NCI-H187 treated with DMSO at 0.1 percent for 48 hours (cell line): ENCODE measurements around the gene SLC5A9.
A peak's percentile ranks its signal among the peaks of the same experiment; 100 is the strongest.
"Not testable (repeated sequence)": the region's sequence is repeated elsewhere in the genome, so short reads cannot be mapped to it uniquely, and the experiment has no call there.

ENCODE experiments used
- DNase-seq: peaks from one replicate; lab custom pipeline; 2025; lab: John Stamatoyannopoulos, UW

SLC5A9 gene

DNA sequence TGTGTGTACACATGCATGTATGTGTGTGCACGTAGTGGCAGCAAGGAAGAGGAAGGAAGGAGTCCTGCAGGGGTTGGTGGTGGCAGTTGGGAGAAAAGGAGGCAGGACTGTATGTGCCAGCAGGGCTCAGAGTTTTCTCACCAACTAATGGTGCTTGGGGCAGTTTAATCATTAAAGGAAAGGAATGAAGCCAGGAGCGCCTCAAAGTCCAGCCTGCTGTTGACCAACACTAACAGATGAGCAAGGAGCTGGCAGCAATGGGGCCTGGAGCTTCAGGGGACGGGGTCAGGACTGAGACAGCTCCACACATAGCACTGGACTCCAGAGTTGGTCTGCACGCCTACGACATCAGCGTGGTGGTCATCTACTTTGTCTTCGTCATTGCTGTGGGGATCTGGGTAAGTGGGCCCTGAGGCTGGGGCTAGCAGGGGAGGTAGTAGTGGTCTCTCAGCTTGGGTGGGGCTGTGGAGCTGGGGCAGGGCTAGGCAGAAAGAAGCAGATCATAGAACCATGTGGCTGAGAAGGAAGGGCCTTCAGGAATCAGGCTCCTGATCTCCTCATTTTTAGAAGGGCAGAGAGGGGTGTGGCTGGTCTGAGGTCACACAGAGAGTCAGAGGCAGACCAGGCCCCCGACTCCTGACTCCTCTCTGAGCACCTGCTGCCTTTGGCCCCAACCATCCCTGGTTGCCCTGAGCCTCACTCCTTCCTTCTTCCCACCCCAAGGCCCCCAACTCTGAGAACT lies at the start of gene SLC5A9:
Gene SLC5A9, plus strand, starts transcription at position 216 of the 742 bp plus-strand sequence. Its CDS starts 21 bp downstream, at position 237.
- DNase-seq, result no peak

GRCh38 chr1:48175116-48175515 lies 47.4 kb upstream of the SLC5A9 start:
- no peak for DNase-seq

GRCh38 chr1:48177257-48177656 lies 45.3 kb upstream of the SLC5A9 start:
- no peak for DNase-seq

DNA sequence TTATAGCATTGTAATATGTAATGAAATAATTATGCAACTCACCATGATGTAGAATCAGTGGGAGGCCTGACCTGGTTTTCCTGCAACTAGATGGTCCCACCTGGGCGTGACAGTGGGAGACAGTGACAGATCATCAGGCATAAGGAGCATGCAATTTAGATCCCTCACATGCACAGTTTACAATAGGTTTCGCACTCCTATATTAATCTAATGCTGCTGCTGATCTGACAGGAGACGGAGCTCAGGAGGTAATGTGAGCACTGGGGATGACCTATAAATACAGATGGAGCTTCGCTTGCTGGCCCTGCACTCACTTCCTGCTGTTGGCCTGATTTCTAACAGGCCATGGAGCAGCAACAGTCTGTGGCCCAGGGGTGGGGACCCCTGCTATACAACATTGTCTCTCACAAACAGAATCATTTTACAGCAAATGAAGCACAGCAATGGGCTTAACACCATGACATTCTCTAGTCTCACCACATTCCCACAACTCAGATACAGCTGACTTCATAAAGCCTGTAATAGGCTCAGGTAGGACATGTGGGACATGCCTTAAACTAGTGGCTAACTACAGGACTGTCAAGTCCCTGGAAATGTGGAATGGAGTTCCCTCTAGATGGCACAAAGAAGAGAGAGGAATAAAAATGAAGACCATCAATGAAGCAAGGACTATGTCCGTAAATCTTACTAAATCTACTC lies 40.7 kb upstream of the SLC5A9 start:
- peak; percentile 53 for DNase-seq

DNA sequence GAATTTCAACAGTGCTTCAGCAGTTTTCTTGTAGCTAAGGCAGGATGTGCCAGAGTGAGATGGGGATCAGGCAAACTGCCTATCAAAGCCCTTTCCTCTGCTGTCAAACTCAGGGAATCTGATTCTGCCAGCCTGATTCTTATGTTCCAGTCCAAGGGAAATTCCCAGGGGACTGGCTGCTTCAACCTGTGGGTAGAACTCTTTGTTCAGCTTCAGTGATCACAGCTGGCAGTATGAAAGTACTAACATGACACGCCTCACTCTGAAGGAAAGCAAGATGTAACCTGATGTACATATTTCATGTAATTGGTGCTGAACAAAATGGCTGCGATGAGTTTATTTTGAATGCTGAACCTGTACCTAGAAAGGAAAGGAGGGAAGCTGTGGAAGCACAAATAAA lies 40.1 kb upstream of the SLC5A9 start:
- DNase-seq, result peak; percentile 98

GRCh38 chr1:48186306-48186839 lies 36.1 kb upstream of the SLC5A9 start:
- no peak for DNase-seq

DNA sequence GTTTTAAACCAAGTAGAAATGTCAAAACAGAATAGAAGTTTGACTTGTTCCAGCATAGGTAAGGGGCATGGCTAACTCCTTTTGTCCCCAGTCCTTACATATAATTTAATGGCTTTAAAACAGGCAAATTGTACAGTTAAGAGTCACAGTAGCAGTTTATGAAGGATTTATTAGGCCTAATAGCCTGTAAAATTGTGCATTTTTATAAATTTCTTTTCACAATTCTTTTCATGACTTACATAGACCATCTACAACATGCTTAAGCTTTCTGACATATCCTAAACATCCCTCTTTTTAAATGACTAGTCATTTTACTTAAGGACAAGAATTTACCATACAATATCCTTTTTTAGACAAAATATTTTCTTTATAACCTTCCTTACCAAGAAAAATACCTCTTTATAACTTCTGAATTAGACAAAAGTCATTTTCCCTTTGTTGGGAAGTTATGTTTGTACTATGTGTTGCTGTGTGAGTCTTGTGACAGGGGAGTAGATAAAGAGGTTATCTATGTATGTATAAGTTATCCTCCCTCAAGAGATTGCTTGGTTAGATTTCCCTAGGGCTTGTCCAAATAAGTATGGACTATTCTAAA lies 34.5 kb upstream of the SLC5A9 start:
- DNase-seq, result no peak

- DNase-seq, result no peak
Measured at GRCh38 chr1:48190881-48191280, 31.6 kb upstream of the SLC5A9 start.

DNA sequence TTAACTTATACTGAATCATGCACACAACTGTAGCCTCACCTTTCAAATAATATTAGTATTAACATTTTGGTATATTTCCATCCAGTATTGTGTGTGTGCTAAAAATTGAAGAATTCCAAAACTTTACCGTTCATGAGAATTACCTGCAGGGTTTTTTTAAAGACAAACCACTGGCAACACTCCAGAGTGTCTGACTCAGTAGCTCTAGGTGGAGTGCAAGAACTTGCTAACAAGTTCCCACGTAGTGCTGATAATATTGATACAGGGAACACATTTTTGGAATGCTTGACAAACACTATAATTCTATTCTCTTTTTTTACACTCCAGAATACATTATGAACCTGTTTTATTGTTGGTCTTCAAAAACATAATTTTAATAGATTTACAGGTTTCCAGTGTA lies 27.7 kb upstream of the SLC5A9 start:
- DNase-seq, result no peak

DNA sequence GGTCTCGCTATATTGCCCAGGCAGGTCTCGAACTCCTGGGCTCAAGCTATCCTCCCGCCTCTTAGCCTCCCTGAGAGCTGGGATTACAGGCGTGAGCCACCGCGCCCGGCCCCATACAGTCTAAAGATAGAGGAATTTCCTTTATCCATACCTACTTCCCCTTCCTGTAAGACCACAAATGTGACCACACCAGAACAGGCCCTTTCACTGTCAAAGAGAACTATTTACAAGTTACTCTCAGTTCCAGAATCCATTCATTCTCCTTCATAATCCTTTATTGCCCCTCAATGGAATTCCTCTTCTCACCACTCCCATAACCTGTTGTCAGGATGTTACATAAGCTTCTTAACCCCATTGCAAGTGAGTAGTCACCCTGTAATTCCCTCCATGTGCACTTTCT lies 26.3 kb upstream of the SLC5A9 start:
- DNase-seq, result no peak

- DNase-seq, result no peak
Measured at GRCh38 chr1:48198970-48199369, 23.5 kb upstream of the SLC5A9 start.

DNA sequence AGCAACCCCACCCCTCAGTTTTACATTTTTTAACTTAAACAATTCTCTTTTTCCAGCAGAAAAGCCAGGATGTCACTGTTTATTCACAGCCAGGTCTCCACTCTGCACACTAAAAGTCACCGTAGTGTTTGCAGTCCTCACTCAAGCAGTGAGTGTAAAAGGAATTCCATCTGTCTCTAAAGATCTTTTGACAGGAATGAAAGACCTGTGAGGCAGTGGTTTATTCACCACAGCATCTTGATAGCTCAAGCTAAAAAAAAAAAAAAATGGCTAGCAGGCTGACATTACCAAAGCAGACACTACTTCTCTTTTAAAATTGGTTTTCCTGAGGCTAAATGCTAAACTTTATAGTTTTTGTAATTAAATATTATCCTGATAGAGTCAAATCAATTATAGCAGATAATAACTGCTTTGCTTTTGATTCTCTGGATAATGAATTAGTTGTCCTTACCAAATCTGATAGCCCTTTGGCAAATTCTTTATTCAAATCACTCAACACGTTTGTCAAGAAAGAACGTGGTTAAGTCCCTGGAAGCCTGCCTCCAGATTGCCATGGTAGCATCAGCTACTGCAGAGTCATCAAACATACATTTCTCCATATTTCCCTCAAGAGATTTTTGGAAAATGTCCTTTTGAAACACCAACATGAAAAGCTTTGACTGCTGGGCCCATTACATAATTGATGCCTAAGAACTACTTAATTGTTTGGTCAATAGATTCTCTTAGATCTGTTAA lies 22.2 kb upstream of the SLC5A9 start:
- no peak for DNase-seq

GRCh38 chr1:48202030-48202752 lies 20.3 kb upstream of the SLC5A9 start:
- DNase-seq, result peak; percentile 29

DNA sequence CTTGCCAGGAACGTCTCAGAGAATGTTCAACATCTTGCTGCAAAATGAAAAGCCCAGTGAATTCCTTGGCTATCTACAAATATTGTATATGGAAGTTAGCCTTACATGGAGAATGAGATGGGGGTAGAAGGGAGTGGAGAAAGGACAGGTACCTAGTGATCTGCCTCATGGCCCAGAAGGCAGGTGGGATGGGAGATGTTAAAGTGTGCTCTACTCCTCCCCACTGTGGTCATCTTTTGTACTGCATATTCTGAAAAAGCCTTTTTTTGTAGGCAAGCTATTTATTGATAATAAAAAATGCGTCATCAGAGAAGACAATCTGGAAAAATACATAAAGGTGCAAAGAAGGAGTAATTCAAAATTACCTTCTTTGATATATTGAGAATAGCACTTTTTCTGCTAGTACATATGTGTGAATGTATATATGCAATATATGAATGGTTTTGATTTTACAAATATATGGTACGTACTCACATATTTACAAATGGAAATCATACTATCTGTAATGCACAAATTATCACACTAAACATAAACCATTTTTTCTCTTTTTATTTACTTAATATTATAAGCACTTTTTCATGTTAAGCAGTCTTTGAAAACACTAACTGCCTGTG lies 19.1 kb upstream of the SLC5A9 start:
- no peak for DNase-seq

GRCh38 chr1:48205522-48205921 lies 17.0 kb upstream of the SLC5A9 start:
- DNase-seq, result no peak

- DNase-seq, result peak; percentile 43
Measured at GRCh38 chr1:48206371-48206770, 16.1 kb upstream of the SLC5A9 start.

DNA sequence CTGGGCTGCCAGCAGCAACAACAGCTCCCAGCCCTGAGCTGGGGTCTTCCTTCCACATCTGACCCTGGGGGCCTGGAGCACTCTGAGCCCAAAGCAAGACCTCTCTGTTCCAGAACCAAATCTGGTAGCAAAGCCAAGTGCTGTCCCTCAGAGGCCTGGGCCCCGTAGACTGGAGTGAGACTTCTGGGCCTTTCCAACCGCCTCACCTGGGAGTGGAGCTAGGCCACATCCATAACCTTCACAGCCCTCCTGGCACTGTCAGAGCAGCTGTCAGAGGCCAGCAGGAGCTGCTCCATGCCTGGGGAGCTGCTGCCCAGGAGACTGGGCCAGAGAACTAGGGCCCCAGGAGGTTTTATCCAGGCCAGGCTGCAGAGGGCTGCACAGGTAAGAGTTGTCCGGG lies 15.4 kb upstream of the SLC5A9 start:
- DNase-seq, result no peak

- DNase-seq, result no peak
Measured at GRCh38 chr1:48207536-48208075, 14.9 kb upstream of the SLC5A9 start.

- no peak for DNase-seq
Measured at GRCh38 chr1:48208251-48208650, 14.3 kb upstream of the SLC5A9 start.

GRCh38 chr1:48208652-48209051 lies 13.9 kb upstream of the SLC5A9 start:
- no peak for DNase-seq

DNA sequence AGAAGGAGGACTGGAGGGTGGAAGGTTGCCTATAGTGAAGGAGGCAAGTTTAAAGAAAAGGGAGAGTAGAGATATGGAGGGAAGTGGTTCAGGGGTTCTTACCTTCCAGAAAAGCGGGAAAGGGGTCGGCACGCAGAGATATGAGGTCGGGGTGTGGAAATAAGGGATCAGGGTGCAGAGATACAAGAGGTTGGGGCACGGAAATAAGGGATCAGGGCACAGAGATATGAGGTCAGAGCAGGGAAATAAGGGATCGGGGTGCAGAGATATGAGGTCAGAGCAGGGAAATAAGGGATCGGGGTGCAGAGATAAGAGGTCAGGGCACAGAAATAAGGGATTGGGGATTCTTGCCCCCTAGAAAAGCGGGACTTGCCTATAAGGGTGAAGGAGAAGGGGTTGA lies 9.1 kb upstream of the SLC5A9 start:
- not testable (repeated sequence) for DNase-seq
